ENCODE data around the gene HBM. TPM values are rescaled to one million over a fixed set of nuclear protein-coding genes. Genes with fewer than 3 reads are reported as not detected.
"Not testable (repeated sequence)": the region's sequence is repeated elsewhere in the genome, so short reads cannot be mapped to it uniquely, and the experiment has no call there.

The HBM gene
- total RNA-seq, 2 experiments from 2014 or later: not detected

GRCh38 chr16:193441-193840 lies 27.7 kb downstream of the HBM start:
- ATAC-seq (ENCODE audit: low read depth) (no peak), DNase-seq (no peak)
- POLR2A ChIA-PET: interaction anchor here (0.7 kb wide), 1 partner anchor 112 kb away, joined by 3 read pairs; no protein-coding TSS in a partner anchor
- no peak overlapping the region for H3K4me3 Mint-ChIP-seq
- peaks cover 5% of the 10 kb centered on the region for H3K4me1 Mint-ChIP-seq
- no peak overlapping the region for H3K27ac Mint-ChIP-seq
- no peaks in the 10 kb centered on the region for H3K9me3 Mint-ChIP-seq
- H3K27me3 Mint-ChIP-seq: no peaks in the 10 kb centered on the region
- peaks cover 10% of the 10 kb centered on the region for H3K36me3 Mint-ChIP-seq

GRCh38 chr16:194516-194915 lies 28.7 kb downstream of the HBM start:
- Mint-ChIP-seq H3K9me3 (no peaks in the 10 kb centered on the region), H3K36me3 (peaks cover 6% of the 10 kb centered on the region)
- no peak for ATAC-seq (ENCODE audit: low read depth)

GRCh38 chr16:200388-200787 lies 34.6 kb downstream of the HBM start:
- Mint-ChIP-seq H3K4me1 (peaks cover 1% of the 10 kb centered on the region), H3K4me3 (no peak overlapping the region), H3K27ac (no peak overlapping the region), H3K36me3 (peaks cover 14% of the 10 kb centered on the region), H3K9me3 (no peaks in the 10 kb centered on the region), H3K27me3 (no peaks in the 10 kb centered on the region)
- DNase-seq (no peak), ATAC-seq (ENCODE audit: low read depth) (no peak)
- POLR2A ChIA-PET: interaction anchor here (0.7 kb wide), 1 partner anchor 42 kb away, joined by 5 read pairs; no protein-coding TSS in a partner anchor

More at GRCh38 chr16:194516-194915, 28.7 kb downstream of the HBM start:
- Mint-ChIP-seq H3K4me1 (no peaks in the 10 kb centered on the region), H3K27ac (no peak overlapping the region), H3K4me3 (no peak overlapping the region), H3K27me3 (no peaks in the 10 kb centered on the region)
- DNase-seq: no peak
- POLR2A ChIA-PET: no interaction called here

- Mint-ChIP-seq H3K4me1 (peaks cover 10% of the 10 kb centered on the region), H3K36me3 (peaks cover 24% of the 10 kb centered on the region), H3K27ac (no peak overlapping the region), H3K4me3 (no peak overlapping the region), H3K9me3 (no peaks in the 10 kb centered on the region), H3K27me3 (no peaks in the 10 kb centered on the region)
- POLR2A ChIA-PET: no interaction called here
- ATAC-seq (ENCODE audit: low read depth): no peak
- DNase-seq: no peak
Observed at GRCh38 chr16:203246-203645, 37.5 kb downstream of the HBM start.

- H3K27me3 Mint-ChIP-seq; H3K4me1 Mint-ChIP-seq; POLR2A ChIA-PET; DNase-seq; H3K9me3 Mint-ChIP-seq; H3K27ac Mint-ChIP-seq; H3K4me3 Mint-ChIP-seq; ATAC-seq (ENCODE audit: low read depth): not testable (repeated sequence)
- peaks cover 24% of the 10 kb centered on the region for H3K36me3 Mint-ChIP-seq
Observed at GRCh38 chr16:204046-204445, 38.3 kb downstream of the HBM start.

- H3K4me3 Mint-ChIP-seq; ATAC-seq (ENCODE audit: low read depth); H3K9me3 Mint-ChIP-seq; H3K27ac Mint-ChIP-seq; DNase-seq; H3K4me1 Mint-ChIP-seq; H3K27me3 Mint-ChIP-seq: not testable (repeated sequence)
- peaks cover 17% of the 10 kb centered on the region for H3K36me3 Mint-ChIP-seq
- POLR2A ChIA-PET: interaction anchor here (0.7 kb wide), 1 partner anchor 113 kb away, joined by 3 read pairs; no protein-coding TSS in a partner anchor
Observed at GRCh38 chr16:209359-209758, 43.6 kb downstream of the HBM start.

GRCh38 chr16:211631-212180 lies 45.9 kb downstream of the HBM start:
- H3K27ac Mint-ChIP-seq; ATAC-seq (ENCODE audit: low read depth); POLR2A ChIA-PET; H3K4me3 Mint-ChIP-seq; H3K9me3 Mint-ChIP-seq; H3K4me1 Mint-ChIP-seq; DNase-seq; H3K27me3 Mint-ChIP-seq: not testable (repeated sequence)
- peaks cover 13% of the 10 kb centered on the region for H3K36me3 Mint-ChIP-seq

- ATAC-seq (ENCODE audit: low read depth): no peak
- no peak for DNase-seq
- no peaks in the 10 kb centered on the region for H3K9me3 Mint-ChIP-seq
- H3K4me3 Mint-ChIP-seq: no peak overlapping the region
- peaks cover 12% of the 10 kb centered on the region for H3K36me3 Mint-ChIP-seq
- POLR2A ChIA-PET: no interaction called here
- H3K27me3 Mint-ChIP-seq: no peaks in the 10 kb centered on the region
- H3K4me1 Mint-ChIP-seq: no peaks in the 10 kb centered on the region
- no peak overlapping the region for H3K27ac Mint-ChIP-seq
Observed at GRCh38 chr16:212999-213398, 47.2 kb downstream of the HBM start.

Other genes starting within 250 kb of the HBM start
- gene POLR3K, start 112.4 kb upstream of the HBM start, total RNA-seq: 10 to 100 TPM; 29.2 to 30.1 TPM
- gene SNRNP25, start 112.2 kb upstream of the HBM start, total RNA-seq: 10 to 100 TPM; 52.8 to 59.1 TPM
- under 1 TPM in 1 of 2 experiments, not detected in 1; 0.33 TPM for gene RHBDF1, start 93.3 kb upstream of the HBM start, total RNA-seq
- 10 to 100 TPM; 45.8 to 48.1 TPM for gene MPG, start 87.8 kb upstream of the HBM start, total RNA-seq
- 10 to 100 TPM; 27.4 to 31.6 TPM for gene NPRL3, start 27.3 kb upstream of the HBM start, total RNA-seq
- gene HBZ, start 13.3 kb upstream of the HBM start, total RNA-seq: not detected
- not detected for gene HBA2, start 6.9 kb downstream of the HBM start, total RNA-seq
- gene HBA1, start 10.7 kb downstream of the HBM start, total RNA-seq: not detected
- not detected for gene HBQ1, start 14.5 kb downstream of the HBM start, total RNA-seq
- gene LUC7L, start 63.5 kb downstream of the HBM start, total RNA-seq: 10 to 100 TPM; 83.8 to 86.2 TPM
- gene FAM234A, start 68.8 kb downstream of the HBM start, total RNA-seq: 10 to 100 TPM; 21.0 to 21.1 TPM
- gene RGS11, start 110.0 kb downstream of the HBM start, total RNA-seq: not detected
- not detected for gene ARHGDIG, start 114.6 kb downstream of the HBM start, total RNA-seq
- gene PDIA2, start 117.2 kb downstream of the HBM start, total RNA-seq: under 1 TPM in 1 of 2 experiments, not detected in 1; 0.31 TPM
- gene AXIN1, start 186.7 kb downstream of the HBM start, total RNA-seq: 10 to 100 TPM; 30.9 to 32.5 TPM
- 10 to 100 TPM; 64.4 to 67.5 TPM for gene MRPL28, start 204.6 kb downstream of the HBM start, total RNA-seq
- gene PGAP6, start 216.0 kb downstream of the HBM start, total RNA-seq: 10 to 100 TPM; 58.9 to 59.0 TPM
- 1 to 10 TPM; 8.2 to 8.8 TPM for gene NME4, start 231.2 kb downstream of the HBM start, total RNA-seq
- 1 to 10 TPM; 5.6 to 7.9 TPM for gene DECR2, start 235.9 kb downstream of the HBM start, total RNA-seq